ENCODE results near the gene SYT15.
"Not testable (repeated sequence)": the region's sequence is repeated elsewhere in the genome, so short reads cannot be mapped to it uniquely, and the experiment has no call there.

DNA sequence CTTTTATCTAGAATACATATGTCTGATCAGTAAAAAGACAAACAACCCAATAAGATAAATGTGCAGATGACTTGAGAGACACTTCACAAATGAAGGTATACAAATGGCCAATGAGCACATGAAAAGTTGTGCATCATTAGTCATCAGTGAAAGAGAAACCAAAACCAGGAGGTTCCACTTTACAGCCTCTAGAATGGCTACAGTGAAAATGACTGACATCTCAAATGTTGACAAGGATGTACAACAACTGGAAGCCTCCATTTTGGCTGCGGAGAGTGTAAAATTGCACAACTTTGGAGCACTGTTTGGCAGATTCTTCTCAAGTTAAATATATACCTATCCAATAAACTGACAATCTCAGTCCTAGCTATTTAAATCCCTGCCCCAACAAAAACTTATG is 21.6 kb downstream of the SYT15 start:
- TF ChIP-seq EZH2 (IDR thresholded peaks at IDR 0.05); JUND (IDR thresholded peaks at IDR 0.05); CBX3 (IDR thresholded peaks at IDR 0.05; ENCODE audit: low read depth); EZH2phosphoT487 (IDR thresholded peaks at IDR 0.05; ENCODE audit: borderline replicate concordance); POLR2A (IDR thresholded peaks at IDR 0.05; ENCODE audit: borderline replicate concordance, extremely low read depth, insufficient read depth, insufficient read length); EGR1 (IDR thresholded peaks at IDR 0.05; ENCODE audit: low read depth); RAD21 (IDR thresholded peaks at IDR 0.05; ENCODE audit: low read depth); ZFX (IDR thresholded peaks at IDR 0.05); POLR2AphosphoS5 (IDR thresholded peaks at IDR 0.05; ENCODE audit: low read depth, low read length); FOSL1 (IDR thresholded peaks at IDR 0.05; ENCODE audit: low read depth); TCF7L2 (IDR thresholded peaks at IDR 0.05; ENCODE audit: borderline replicate concordance, extremely low read depth, insufficient read depth, insufficient read length): not testable (repeated sequence)
- TF ChIP-seq, protein P1, sequence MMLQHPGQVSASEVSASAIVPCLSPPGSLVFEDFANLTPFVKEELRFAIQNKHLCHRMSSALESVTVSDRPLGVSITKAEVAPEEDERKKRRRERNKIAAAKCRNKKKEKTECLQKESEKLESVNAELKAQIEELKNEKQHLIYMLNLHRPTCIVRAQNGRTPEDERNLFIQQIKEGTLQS (IDR thresholded peaks at IDR 0.05): not testable (repeated sequence)
- TF ChIP-seq, protein P2, sequence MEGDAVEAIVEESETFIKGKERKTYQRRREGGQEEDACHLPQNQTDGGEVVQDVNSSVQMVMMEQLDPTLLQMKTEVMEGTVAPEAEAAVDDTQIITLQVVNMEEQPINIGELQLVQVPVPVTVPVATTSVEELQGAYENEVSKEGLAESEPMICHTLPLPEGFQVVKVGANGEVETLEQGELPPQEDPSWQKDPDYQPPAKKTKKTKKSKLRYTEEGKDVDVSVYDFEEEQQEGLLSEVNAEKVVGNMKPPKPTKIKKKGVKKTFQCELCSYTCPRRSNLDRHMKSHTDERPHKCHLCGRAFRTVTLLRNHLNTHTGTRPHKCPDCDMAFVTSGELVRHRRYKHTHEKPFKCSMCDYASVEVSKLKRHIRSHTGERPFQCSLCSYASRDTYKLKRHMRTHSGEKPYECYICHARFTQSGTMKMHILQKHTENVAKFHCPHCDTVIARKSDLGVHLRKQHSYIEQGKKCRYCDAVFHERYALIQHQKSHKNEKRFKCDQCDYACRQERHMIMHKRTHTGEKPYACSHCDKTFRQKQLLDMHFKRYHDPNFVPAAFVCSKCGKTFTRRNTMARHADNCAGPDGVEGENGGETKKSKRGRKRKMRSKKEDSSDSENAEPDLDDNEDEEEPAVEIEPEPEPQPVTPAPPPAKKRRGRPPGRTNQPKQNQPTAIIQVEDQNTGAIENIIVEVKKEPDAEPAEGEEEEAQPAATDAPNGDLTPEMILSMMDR (IDR thresholded peaks at IDR 0.05 in 2 of 3, conservative IDR thresholded peaks at IDR 0.05 in 1 of 3; ENCODE audit: borderline replicate concordance in 1 of 3, insufficient read depth in 1 of 3, low read depth in 2 of 3, low read length in 2 of 3): not testable (repeated sequence)

All from HCT116 (cell line).